Midbrain (tissue), 1 donor: ENCODE measurements around the gene CADPS.

Experiments
- DNase-seq: peaks from one replicate; lab custom pipeline; 2025; lab: John Stamatoyannopoulos, UW

The CADPS gene

GRCh38 chr3:62557983-62558382 is 317.2 kb downstream of the CADPS start:
- DNase-seq = no peak

DNA sequence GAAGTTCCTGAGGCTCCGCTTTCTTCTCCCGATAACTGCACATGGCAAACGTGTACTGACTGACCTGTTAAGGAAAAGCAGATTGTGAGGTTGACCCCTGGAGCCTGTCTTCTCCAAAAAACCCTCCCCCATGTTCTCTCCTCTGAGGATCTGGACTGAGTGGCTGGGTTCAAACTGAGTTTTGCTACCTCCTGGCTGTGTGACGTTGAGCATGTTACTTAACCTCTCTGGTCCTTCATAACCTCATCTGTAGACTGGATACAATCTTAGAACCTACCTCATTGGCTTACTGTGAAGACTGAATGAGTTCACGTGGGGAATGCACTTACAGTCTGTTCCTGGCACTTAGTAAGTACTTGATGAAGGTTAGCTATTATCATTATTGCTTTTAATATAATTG is 317.8 kb downstream of the CADPS start:
- DNase-seq = no peak

- no peak for DNase-seq
Observed at GRCh38 chr3:62556121-62556815, 318.9 kb downstream of the CADPS start.

GRCh38 chr3:62554264-62554799 is 320.9 kb downstream of the CADPS start:
- no peak for DNase-seq

GRCh38 chr3:62553811-62554210 is 321.4 kb downstream of the CADPS start:
- DNase-seq = no peak

GRCh38 chr3:62551556-62551955 is 323.7 kb downstream of the CADPS start:
- DNase-seq = no peak

GRCh38 chr3:62550439-62550838 is 324.8 kb downstream of the CADPS start:
- DNase-seq = no peak

GRCh38 chr3:62548528-62549205 is 326.5 kb downstream of the CADPS start:
- DNase-seq = no peak

DNA sequence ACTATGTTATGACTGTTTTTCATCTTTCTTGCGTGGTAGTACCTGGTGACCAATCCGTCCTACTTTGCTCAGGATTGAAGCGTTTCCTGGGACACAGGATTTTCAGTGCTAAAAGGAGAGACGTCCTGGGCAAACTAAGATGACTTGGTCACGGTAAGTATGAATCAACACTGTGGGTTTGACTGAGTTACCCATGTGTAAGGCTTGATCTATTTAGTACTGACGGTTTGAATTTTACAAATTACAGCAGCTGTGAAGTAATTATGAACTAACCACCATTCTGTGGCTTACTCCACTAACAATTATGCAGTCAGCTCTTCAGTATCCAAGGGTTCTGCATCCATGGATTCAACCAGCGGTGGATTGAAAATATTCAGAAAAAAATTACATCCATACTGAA is 328.9 kb downstream of the CADPS start:
- DNase-seq = no peak

DNA sequence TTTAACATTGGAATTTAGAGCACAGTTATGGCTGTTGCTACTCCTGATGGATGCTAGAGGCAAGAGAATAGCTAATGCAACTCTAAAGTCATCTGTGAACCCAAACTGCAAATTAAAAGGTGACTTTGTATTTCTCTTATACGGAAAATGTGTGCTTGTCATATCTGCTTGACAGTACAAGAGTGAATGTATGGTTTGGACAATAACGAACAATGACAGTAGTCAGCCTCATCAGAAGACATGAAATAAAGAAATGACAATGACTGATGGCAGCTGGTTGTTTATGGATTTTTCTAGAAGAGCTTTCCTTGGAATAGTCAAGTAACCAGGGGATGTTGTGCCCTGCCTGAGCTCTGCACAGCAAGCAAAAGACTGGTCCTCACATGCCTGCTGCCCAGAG is 333.0 kb downstream of the CADPS start:
- no peak for DNase-seq

GRCh38 chr3:62539762-62540161 is 335.5 kb downstream of the CADPS start:
- DNase-seq = no peak

DNA sequence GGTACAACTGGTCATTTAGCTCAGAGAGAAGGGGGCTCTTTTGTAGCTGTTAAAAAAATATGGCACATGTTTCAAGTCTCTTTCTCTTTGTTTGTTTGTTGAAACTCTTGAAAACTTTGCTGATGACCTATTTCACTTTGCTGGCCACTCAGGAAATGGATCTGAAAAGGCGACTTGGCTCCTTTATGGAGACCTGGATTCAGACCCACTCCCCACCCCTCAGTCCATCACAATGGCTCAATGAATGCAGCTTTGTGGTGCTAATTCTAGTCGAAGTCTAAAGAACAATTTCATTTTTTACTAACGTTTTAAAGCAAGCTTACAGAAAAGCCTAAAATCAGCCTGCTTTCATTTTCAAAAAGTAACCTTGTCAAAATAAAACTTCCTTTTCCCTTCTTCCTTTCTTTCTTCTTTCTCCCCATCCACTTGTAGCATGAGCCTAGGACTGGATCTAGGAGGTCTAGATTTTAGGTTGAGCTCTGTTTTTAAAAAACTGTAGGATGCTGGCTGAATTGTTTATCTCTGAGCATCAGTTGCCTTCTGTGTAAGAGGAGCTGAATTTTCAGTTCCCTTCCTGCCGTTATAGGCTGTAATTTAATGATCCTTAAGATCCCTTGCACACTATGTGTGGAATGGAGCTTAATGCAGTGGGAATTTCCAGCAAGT is 336.4 kb downstream of the CADPS start:
- no peak for DNase-seq

- no peak for DNase-seq
Observed at GRCh38 chr3:62534326-62534725, 340.9 kb downstream of the CADPS start.

GRCh38 chr3:62532796-62533195 is 342.4 kb downstream of the CADPS start:
- DNase-seq = no peak

- DNase-seq = no peak
Observed at GRCh38 chr3:62531981-62532380, 343.2 kb downstream of the CADPS start.

GRCh38 chr3:62531493-62531892 is 343.7 kb downstream of the CADPS start:
- DNase-seq = no peak

- peak; percentile 1 for DNase-seq
Observed at GRCh38 chr3:62529230-62529629, 346.0 kb downstream of the CADPS start.

DNA sequence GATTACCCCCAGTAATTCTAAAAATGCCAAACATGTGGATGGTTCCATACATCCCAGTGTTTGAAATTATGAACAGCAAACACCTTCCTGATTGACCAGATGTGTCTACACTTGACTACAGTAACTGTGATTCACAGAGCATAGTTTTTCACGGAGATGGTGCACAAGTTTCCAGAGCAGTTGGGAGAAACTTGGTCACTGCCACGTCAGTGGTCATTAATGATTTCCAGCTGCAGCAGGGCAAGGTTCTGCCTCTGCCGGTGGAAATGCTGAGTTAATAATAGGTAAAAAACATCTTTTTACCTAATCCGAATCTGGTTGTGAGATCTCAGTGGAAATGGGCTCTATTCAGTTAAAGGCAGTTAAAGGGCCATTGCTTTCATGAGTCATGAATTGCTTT is 347.7 kb downstream of the CADPS start:
- no peak for DNase-seq

DNA sequence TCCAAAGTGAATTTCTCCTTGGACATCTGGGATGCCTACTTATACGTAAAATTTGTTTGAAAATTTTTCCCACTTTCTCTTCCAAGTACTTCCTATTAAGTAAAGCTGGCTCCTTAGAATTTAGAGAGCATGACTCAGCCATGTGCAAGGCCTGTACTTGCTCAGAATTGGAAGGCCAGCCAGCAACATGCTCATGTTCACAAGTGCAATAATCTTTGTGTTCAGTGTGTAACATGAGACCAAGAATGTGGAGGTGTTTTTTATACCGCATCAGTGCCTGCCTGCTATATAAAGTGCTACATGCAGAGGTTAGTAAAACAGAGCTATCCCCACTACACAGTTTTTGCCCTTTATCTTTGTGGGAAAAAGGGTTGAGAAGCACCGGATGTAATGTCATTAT is 349.9 kb downstream of the CADPS start:
- no peak for DNase-seq

GRCh38 chr3:62523672-62524071 is 351.5 kb downstream of the CADPS start:
- DNase-seq = no peak

GRCh38 chr3:62521464-62522105 is 353.6 kb downstream of the CADPS start:
- DNase-seq = no peak

DNA sequence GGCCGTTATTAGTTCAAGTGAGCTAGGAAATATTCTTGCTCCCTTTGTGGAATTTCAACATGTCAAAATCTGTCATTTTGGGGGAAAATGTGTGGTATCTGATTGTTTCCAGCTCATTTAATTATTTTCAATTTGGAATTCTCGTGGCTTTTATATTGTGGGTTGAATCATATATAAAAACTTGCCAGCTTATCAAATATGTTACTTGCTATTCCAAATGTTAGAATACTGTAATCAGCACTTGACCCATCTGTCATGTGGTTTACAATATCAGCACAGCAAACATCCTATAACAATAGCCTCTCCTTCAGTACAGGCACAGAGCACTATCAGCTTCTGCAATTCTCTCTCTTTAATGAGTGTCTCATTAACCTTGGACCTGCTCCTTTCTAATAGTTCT is 371.7 kb downstream of the CADPS start:
- no peak for DNase-seq
